ENCODE results near the gene DYSF. TPM values are rescaled to one million over a fixed set of nuclear protein-coding genes. Genes with fewer than 3 reads are reported as not detected.

Gene DYSF
- total RNA-seq, 1 experiment from 2014 or later: 0.89 TPM

- TF ChIP-seq REST (IDR thresholded peaks at IDR 0.05; ENCODE audit: low read depth) (no peak), RAD21 (IDR thresholded peaks at IDR 0.05; ENCODE audit: low read depth) (no peak), YY1 (IDR thresholded peaks at IDR 0.05; ENCODE audit: extremely low read depth, insufficient replicate concordance, low read depth, low read length) (no peak), JUND (IDR thresholded peaks at IDR 0.05) (no peak)
Observed at GRCh38 chr2:71684226-71685072, 231.1 kb downstream of the DYSF start (continued).

- Histone ChIP-seq H3K27ac (ENCODE audit: low read depth, low read length) (no peak overlapping the region; the same call in 1 of the 2 replicates), H3K9me2 (ENCODE audit: insufficient read depth) (no peaks in the 10 kb centered on the region), H3K9ac (ENCODE audit: low read length) (no peak overlapping the region), H3K27me3 (ENCODE audit: insufficient read depth, low read length) (no peaks in the 10 kb centered on the region), H3K4me1 (ENCODE audit: control insufficient read depth in 1 of 2, insufficient read depth in 2 of 2, low read length in 2 of 2) (no peaks in the 10 kb centered on the region), H3K4me2 (ENCODE audit: low read length) (no peak overlapping the region), H2AFZ (ENCODE audit: low read depth, low read length, poor library complexity, severe bottlenecking) (no peak overlapping the region), H4K20me1 (ENCODE audit: insufficient read depth) (no peaks in the 10 kb centered on the region), H3K36me3 (ENCODE audit: control insufficient read depth in 1 of 2, insufficient read depth in 2 of 2, low read length in 2 of 2) (no peaks in the 10 kb centered on the region), H3K79me2 (ENCODE audit: insufficient read depth, low read length) (no peaks in the 10 kb centered on the region), H3K4me3 (replicated peaks in 1 of 2; ENCODE audit: low read depth in 1 of 2, low read length in 2 of 2) (no peak overlapping the region), H3K9me3 (ENCODE audit: control insufficient read depth in 1 of 2, insufficient read depth in 1 of 2, low read depth in 1 of 2, low read length in 2 of 2) (no peaks in the 10 kb centered on the region)
- no TSS peak for BruUV-seq (replicated peaks)
- ChIA-PET CTCF (no interaction called here), RAD21 (ENCODE audit: low non-redundant PET in 1 of 2, low total read pairs in 2 of 2, uncharacterized antibody in 2 of 2, unreplicated experiment in 2 of 2) (no interaction called here), POLR2A (no interaction called here)
- no peak for TF ChIP-seq SP1 (IDR thresholded peaks at IDR 0.05; ENCODE audit: low read depth)
- no peak for TF ChIP-seq ATF3 (IDR thresholded peaks at IDR 0.05)
- no peak for TF ChIP-seq CTCF (IDR thresholded peaks at IDR 0.05 in 2 of 3, conservative IDR thresholded peaks at IDR 0.05 in 1 of 3; ENCODE audit: borderline replicate concordance in 1 of 3, insufficient read depth in 1 of 3, low read depth in 2 of 3, low read length in 2 of 3)
- TF ChIP-seq SIN3A (IDR thresholded peaks at IDR 0.05; ENCODE audit: low read depth): no peak
- no peak for TF ChIP-seq JUND (IDR thresholded peaks at IDR 0.05)
- TF ChIP-seq POLR2A (IDR thresholded peaks at IDR 0.05; ENCODE audit: borderline replicate concordance, extremely low read depth, insufficient read depth, insufficient read length): no peak
- no peak for TF ChIP-seq CEBPB (IDR thresholded peaks at IDR 0.05; ENCODE audit: low read depth)
- no peak for TF ChIP-seq POLR2AphosphoS5 (IDR thresholded peaks at IDR 0.05; ENCODE audit: low read depth, low read length)
- DNase-seq (ENCODE audit: low read depth, low spot score): no peak
- no peak for ATAC-seq
- intact Hi-C loops (cut with micrococcal nuclease): no loop called here
Observed at GRCh38 chr2:71685073-71685848, 231.9 kb downstream of the DYSF start.
